Subcutaneous abdominal adipose tissue (tissue), 5 donors: Measurements from ENCODE around the gene ACSF3.

Experiments
- H3K27ac ChIP-seq: one replicate; pipeline ENCODE4 v1.7.0; 2013; ENCODE audit warnings: low read depth, mild to moderate bottlenecking, inconsistent platforms, low read length, moderate library complexity
- H3K27me3 ChIP-seq, 5 donors: one replicate each; pipeline ENCODE4 v1.7.0; 2013; ENCODE audit warnings: low read length in 5 of 5, inconsistent platforms in 1 of 5; ENCODE audit not compliant: control insufficient read depth in 5 of 5, insufficient read depth in 4 of 5
- H3K36me3 ChIP-seq, 5 donors: one replicate each; pipeline ENCODE4 v1.7.0; 2013; ENCODE audit warnings: low read length in 5 of 5; ENCODE audit not compliant: control insufficient read depth in 5 of 5, insufficient read depth in 5 of 5
- H3K4me1 ChIP-seq, 5 donors: one replicate each; pipeline ENCODE4 v1.7.0; 2013; ENCODE audit warnings: low read length in 5 of 5, mild to moderate bottlenecking in 3 of 5, moderate library complexity in 1 of 5; ENCODE audit not compliant: control insufficient read depth in 5 of 5, insufficient read depth in 5 of 5
- H3K4me3 ChIP-seq, 5 donors: one replicate each; pipeline ENCODE4 v1.7.0; 2013; ENCODE audit warnings: low read length in 5 of 5, low read depth in 1 of 5
- H3K9ac ChIP-seq, 5 donors: one replicate each; pipeline ENCODE4 v1.7.0; 2013; ENCODE audit warnings: low read length in 5 of 5, mild to moderate bottlenecking in 4 of 5, moderate library complexity in 3 of 5
- H3K9me3 ChIP-seq, 5 donors: one replicate each; pipeline ENCODE4 v1.7.0; 2013; ENCODE audit warnings: low read length in 5 of 5; ENCODE audit not compliant: control insufficient read depth in 5 of 5
- donor health status: healthy.
- donor health status: healthy.
- donor health status: healthy.
- donor health status: healthy.
- donor health status: healthy.

The ACSF3 gene

DNA sequence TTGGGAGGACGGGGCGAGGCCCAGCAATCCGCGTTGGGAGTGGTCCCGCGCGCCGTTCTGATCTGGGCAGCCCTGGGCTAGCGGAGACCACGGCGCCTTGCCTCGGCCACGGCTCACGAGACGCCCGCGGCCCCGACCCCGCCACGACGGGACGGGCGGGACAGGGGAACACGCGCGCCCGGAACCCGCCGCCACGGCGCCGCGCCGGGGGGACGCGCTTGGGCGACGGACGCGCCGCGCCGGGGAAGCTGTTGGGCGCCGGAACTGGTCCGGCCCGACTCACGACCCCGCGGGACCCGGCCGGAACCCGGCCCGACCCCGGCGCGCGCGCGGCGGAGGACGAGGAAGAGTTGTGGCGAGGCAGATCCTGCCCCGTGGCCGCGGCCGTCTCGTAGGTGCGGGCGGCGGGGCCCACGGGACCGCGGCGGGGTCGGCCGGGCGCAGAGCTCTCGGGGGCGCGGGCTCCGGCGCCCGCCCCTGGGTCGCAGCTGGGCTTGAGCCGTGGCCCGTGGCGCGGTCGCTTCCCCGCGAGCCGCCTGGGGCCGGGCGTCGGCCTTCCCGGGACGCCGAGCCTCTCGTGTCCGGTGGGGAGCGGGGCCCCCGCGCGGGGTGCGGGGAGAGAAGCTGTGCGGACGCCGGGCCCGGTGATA is at the start of gene ACSF3:
Gene ACSF3 (plus strand): TSS at position 251 of the 650 bp plus-strand sequence. CDS start 6,830 bp downstream, outside the sequence.
- no peaks in the 10 kb centered on the region for H3K9me3 ChIP-seq
- H3K27me3 ChIP-seq, result peaks cover 17 to 35% (median 28%) of the 10 kb centered on the region in 5 donors
- peaks cover 2 to 29% (median 21%) of the 10 kb centered on the region in 5 donors for H3K4me1 ChIP-seq
- peaks cover 0 to 5% (median 3%) of the 10 kb centered on the region in 5 donors for H3K36me3 ChIP-seq
- no peak within 1 kb of the TSS for H3K27ac ChIP-seq
- peak within 1 kb of the TSS; percentile 75 to 87 (median 83) for H3K4me3 ChIP-seq
- peak within 1 kb of the TSS; percentile 63 to 94 (median 81) for H3K9ac ChIP-seq

- Histone ChIP-seq H3K4me1 (no peaks in the 10 kb centered on the region), H3K27ac (no peak overlapping the region), H3K4me3 (no peak overlapping the region), H3K27me3 (peaks cover 39 to 66% (median 55%) of the 10 kb centered on the region in 5 donors), H3K9ac (no peak overlapping the region), H3K9me3 (no peaks in the 10 kb centered on the region), H3K36me3 (no peaks in the 10 kb centered on the region)
These were observed 49.1 kb upstream of the ACSF3 start for GRCh38 chr16:89044418-89045180.

- no peaks in the 10 kb centered on the region for H3K9me3 ChIP-seq
- no peak overlapping the region for H3K9ac ChIP-seq
- H3K4me3 ChIP-seq, result no peak overlapping the region
- H3K36me3 ChIP-seq, result no peaks in the 10 kb centered on the region
- H3K27me3 ChIP-seq, result peaks cover 43 to 67% (median 57%) of the 10 kb centered on the region in 5 donors
- H3K27ac ChIP-seq, result no peak overlapping the region
- no peaks in the 10 kb centered on the region for H3K4me1 ChIP-seq
These were observed 48.4 kb upstream of the ACSF3 start for GRCh38 chr16:89045181-89045815.

DNA sequence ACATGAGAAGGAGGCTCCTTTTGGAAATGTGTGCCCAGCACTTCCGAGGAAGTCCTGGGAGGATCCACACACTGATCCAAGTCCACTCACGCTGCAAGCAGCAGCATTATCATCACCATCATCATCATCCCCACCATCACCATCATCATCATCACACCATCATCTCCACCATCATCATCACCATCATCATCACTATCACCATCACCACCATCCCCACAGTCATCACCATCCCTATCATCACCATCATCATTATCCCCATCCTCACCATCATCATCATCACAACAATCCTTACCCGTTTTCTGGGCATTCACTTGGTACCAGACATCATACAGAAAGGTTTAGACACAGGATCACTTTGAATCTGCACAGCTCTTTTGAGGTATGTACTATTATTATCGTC is 47.8 kb upstream of the ACSF3 start:
- no peak overlapping the region for H3K4me3 ChIP-seq
- H3K27ac ChIP-seq, result no peak overlapping the region
- H3K4me1 ChIP-seq, result no peaks in the 10 kb centered on the region
- H3K9ac ChIP-seq, result no peak overlapping the region
- H3K36me3 ChIP-seq, result no peaks in the 10 kb centered on the region
- peaks cover 40 to 63% (median 52%) of the 10 kb centered on the region in 5 donors for H3K27me3 ChIP-seq
- no peaks in the 10 kb centered on the region for H3K9me3 ChIP-seq

- Histone ChIP-seq H3K36me3 (no peaks in the 10 kb centered on the region), H3K27ac (no peak overlapping the region), H3K4me1 (no peaks in the 10 kb centered on the region), H3K27me3 (peaks cover 36 to 60% (median 50%) of the 10 kb centered on the region in 5 donors), H3K9me3 (no peaks in the 10 kb centered on the region), H3K9ac (no peak overlapping the region), H3K4me3 (no peak overlapping the region)
These were observed 47.2 kb upstream of the ACSF3 start for GRCh38 chr16:89046491-89046890.

DNA sequence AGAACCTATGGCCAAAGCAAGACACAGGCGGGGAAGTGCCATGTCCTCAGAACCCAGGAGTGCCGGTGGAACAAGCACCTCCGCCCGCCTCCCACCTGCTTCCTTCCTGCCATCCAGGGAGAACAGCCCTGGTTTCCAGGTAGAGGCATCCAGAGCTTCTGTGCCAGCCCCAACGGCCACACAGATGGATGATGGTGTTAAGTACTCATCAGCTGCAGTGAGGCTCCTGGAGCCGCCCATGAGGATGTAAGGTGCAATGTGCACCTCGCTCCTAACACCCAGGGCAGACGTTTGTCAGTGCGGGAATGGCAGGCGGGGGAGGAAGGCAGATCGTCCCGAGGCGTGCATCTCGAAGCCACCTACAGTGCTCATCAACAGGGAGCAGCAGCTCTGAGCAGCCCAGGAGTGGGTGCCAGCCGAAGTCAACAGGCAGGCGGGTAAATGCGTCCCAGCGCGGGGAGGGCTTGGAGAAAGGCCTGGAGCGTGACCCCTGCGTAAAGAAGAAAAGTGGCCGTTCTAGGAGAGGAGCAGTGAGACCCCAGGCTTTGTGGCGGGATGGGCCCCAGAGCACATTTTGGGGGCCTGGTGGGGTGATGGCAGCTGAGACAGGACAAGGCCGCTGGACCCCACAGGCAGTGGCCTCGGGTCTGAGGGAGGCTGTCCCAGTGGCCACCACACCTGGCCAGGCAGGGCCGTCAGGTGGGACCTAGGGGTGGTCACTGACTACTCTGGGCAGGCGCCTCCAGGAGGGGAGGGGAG is 46.1 kb upstream of the ACSF3 start:
- H3K36me3 ChIP-seq, result no peaks in the 10 kb centered on the region
- peaks cover 43 to 67% (median 56%) of the 10 kb centered on the region in 5 donors for H3K27me3 ChIP-seq
- H3K4me3 ChIP-seq, result no peak overlapping the region
- H3K9me3 ChIP-seq, result no peaks in the 10 kb centered on the region
- H3K4me1 ChIP-seq, result no peaks in the 10 kb centered on the region
- no peak overlapping the region for H3K9ac ChIP-seq
- H3K27ac ChIP-seq, result no peak overlapping the region

DNA sequence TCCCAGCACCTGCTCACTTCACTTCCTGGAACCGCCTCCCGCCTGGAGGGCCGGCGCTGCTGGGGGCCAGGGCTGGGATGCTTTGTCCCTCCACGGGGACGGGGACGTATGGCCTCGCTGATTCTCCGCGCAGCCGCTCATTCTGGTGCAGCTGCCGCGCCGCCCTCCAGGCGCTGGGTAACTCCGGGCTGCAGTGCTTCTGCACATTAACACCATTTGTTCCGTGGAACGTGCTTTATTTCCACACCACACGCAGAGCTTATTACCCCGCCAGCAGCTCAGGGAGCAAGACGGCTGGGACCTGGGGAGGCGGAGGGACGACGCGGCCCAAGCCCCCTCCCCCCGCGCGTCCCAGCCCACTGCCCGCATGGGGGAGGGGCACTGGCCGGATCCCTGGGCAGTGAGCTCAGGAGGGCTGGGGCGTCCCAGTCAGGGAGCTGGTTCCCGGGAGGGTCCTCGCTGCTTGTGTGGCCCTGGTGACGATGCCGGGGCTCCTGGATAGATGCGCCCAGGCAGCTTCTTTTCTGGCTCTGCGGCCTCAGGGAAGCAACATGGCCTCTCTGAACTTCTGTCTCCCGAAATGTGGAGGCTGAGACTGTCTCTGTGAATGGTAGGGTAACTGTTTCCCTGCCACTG is 45.4 kb upstream of the ACSF3 start:
- Histone ChIP-seq H3K36me3 (no peaks in the 10 kb centered on the region), H3K9ac (no peak overlapping the region), H3K27me3 (peaks cover 49 to 70% (median 57%) of the 10 kb centered on the region in 5 donors), H3K9me3 (no peaks in the 10 kb centered on the region), H3K4me3 (no peak overlapping the region), H3K4me1 (peaks cover 0 to 2% (median 0%) of the 10 kb centered on the region in 5 donors), H3K27ac (no peak overlapping the region)

GRCh38 chr16:89048871-89049422 is 44.7 kb upstream of the ACSF3 start:
- Histone ChIP-seq H3K36me3 (no peaks in the 10 kb centered on the region), H3K27me3 (peaks cover 51 to 74% (median 52%) of the 10 kb centered on the region in 5 donors), H3K4me1 (peaks cover 0 to 5% (median 0%) of the 10 kb centered on the region in 5 donors), H3K27ac (no peak overlapping the region), H3K4me3 (no peak overlapping the region), H3K9me3 (no peaks in the 10 kb centered on the region), H3K9ac (no peak overlapping the region)

DNA sequence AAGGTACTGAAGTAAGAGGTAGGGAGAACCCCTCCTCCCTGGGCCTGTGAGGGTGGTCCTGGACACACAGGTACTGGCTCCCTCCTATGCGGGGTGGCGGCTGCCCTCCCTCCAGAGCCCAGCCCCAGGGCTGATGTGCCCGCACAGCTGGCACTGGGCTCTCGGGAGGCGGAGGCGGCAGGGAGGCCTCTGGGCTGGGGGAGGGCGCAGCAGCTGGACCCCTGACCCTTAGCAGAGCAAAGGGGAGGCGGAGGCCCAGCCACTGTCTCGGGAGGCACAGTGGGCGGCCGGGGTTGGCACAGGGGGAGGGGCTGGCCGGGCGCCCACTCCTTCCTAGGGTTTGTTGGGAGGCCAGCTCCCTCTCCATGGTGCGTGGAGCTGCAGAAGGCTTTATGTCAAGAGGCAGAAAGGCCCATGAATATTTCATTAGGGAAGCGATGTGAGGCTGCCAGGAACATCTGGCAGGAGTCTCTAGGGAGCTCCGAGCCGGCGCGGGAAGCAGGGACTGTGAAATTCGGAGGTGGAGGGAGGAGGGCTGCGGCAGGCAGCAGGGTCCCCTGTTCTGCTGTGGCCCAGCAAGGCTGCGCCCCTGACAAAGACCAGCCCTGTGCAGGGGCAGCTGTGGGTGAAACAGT is 44.1 kb upstream of the ACSF3 start:
- H3K4me3 ChIP-seq, result no peak overlapping the region
- H3K9ac ChIP-seq, result no peak overlapping the region
- no peaks in the 10 kb centered on the region for H3K9me3 ChIP-seq
- peaks cover 0 to 5% (median 0%) of the 10 kb centered on the region in 5 donors for H3K4me1 ChIP-seq
- no peaks in the 10 kb centered on the region for H3K36me3 ChIP-seq
- peaks cover 49 to 71% (median 55%) of the 10 kb centered on the region in 5 donors for H3K27me3 ChIP-seq
- H3K27ac ChIP-seq, result no peak overlapping the region
